ENCODE results near the gene COL16A1.

COL16A1 gene

DNA sequence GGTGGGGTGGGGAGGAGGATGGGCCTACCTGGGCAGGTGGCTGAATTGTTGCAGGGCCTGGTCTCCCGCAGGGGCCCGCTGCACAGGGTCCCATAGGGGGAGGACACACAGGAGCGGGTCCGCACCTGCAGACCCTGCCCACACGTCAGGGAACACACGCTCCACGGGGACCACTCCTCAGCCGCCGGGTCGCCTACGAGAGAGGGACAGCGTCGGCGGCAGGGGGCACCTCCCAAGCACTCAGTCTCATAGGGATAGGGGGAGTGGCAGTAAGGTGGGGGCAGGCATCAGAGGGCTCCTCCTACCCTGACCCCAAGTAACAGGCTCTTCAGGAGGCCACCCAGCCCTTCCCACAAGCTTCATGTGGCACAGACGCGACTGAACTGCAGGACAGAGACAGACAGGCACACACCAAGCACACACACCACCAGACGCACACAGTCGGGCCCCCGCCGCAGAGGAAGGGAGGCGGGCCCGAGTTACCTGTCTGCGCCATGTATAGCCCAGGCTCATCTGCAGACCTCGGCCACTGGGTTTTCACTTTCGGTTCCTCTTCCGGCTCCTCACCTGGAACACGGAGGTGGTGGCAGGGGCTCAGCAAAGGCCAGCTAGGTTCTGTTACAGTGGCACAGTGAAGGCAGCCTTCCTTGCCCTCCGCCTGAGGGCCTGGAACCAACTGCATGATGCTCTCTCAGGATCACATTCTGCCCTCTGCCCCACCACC is 40.5 kb upstream of the COL16A1 start:
- TF ChIP-seq, protein P1, sequence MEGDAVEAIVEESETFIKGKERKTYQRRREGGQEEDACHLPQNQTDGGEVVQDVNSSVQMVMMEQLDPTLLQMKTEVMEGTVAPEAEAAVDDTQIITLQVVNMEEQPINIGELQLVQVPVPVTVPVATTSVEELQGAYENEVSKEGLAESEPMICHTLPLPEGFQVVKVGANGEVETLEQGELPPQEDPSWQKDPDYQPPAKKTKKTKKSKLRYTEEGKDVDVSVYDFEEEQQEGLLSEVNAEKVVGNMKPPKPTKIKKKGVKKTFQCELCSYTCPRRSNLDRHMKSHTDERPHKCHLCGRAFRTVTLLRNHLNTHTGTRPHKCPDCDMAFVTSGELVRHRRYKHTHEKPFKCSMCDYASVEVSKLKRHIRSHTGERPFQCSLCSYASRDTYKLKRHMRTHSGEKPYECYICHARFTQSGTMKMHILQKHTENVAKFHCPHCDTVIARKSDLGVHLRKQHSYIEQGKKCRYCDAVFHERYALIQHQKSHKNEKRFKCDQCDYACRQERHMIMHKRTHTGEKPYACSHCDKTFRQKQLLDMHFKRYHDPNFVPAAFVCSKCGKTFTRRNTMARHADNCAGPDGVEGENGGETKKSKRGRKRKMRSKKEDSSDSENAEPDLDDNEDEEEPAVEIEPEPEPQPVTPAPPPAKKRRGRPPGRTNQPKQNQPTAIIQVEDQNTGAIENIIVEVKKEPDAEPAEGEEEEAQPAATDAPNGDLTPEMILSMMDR (IDR thresholded peaks at IDR 0.05): no peak
- H3K4me3 ChIP-seq: no peak overlapping the region
- DNase-seq (ENCODE audit: low spot score): no peak
- no peak overlapping the region for H3K27ac ChIP-seq

- Histone ChIP-seq H3K4me3 (no peak overlapping the region), H3K27ac (no peak overlapping the region)
- DNase-seq (ENCODE audit: low spot score): no peak
- TF ChIP-seq, protein P1 (IDR thresholded peaks at IDR 0.05): no peak
These were observed 38.8 kb upstream of the COL16A1 start for GRCh38 chr1:31742462-31743212.

- TF ChIP-seq, protein P1 (IDR thresholded peaks at IDR 0.05): no peak
- no peak overlapping the region for H3K4me3 ChIP-seq
- no peak for DNase-seq (ENCODE audit: low spot score)
- no peak overlapping the region for H3K27ac ChIP-seq
These were observed 35.5 kb upstream of the COL16A1 start for GRCh38 chr1:31739346-31739745.

- H3K4me3 ChIP-seq: no peak overlapping the region
- H3K27ac ChIP-seq: no peak overlapping the region
- TF ChIP-seq, protein P1 (IDR thresholded peaks at IDR 0.05): no peak
- no peak for DNase-seq (ENCODE audit: low spot score)
These were observed 32.9 kb upstream of the COL16A1 start for GRCh38 chr1:31736675-31737074.

DNA sequence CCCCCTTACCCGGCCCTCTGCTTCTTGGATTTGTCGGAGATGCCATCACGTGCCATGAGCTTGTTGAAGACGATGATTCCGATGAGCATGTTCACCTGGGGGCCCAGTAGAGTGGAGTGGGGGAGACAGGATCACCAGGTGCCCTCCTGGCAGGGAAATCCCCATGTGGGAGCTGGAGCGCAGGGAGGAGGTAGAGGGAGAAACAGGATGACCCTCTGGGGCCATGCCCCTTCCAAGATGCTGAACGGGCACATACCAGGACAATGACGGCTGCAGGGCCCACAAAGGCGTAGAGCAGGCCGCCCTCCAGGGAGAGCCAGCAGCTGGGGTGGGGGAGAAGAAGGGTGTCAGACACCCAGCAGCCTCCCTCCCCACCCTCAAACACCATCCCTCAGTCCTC is 31.8 kb upstream of the COL16A1 start:
- Histone ChIP-seq H3K4me3 (no peak overlapping the region), H3K27ac (no peak overlapping the region)
- TF ChIP-seq, protein P1 (IDR thresholded peaks at IDR 0.05): no peak
- DNase-seq (ENCODE audit: low spot score): no peak

GRCh38 chr1:31734582-31735107 is 30.8 kb upstream of the COL16A1 start:
- no peak for DNase-seq (ENCODE audit: low spot score)
- H3K27ac ChIP-seq: no peak overlapping the region
- TF ChIP-seq, protein P1 (IDR thresholded peaks at IDR 0.05): no peak

More at GRCh38 chr1:31734582-31735107, 30.8 kb upstream of the COL16A1 start:
- no peak overlapping the region for H3K4me3 ChIP-seq
